H9 (cell line): ENCODE data around the gene HLX. TPM values are rescaled to one million over a fixed set of nuclear protein-coding genes. Genes with fewer than 3 reads are reported as not detected.

Experiments used
- DNase-seq: peaks from one replicate; pipeline ENCODE4 v3.0.0-alpha.2; 2017
- H2AFZ ChIP-seq: one replicate; pipeline ENCODE4 v1.6.1; 2013; ENCODE audit warnings: mild to moderate bottlenecking, low read length, control low read depth, moderate library complexity
- H2AK5ac ChIP-seq: 2 replicates; pipeline ENCODE4 v1.6.1; 2013; ENCODE audit warnings: low read length, control low read depth, mixed read lengths; ENCODE audit not compliant: insufficient read length
- H2BK120ac ChIP-seq: one replicate; pipeline ENCODE4 v1.6.1; 2013; ENCODE audit warnings: low read depth, mild to moderate bottlenecking, low read length, control low read depth, inconsistent platforms; ENCODE audit not compliant: poor library complexity, severe bottlenecking
- H2BK12ac ChIP-seq: 2 replicates; pipeline ENCODE4 v1.6.1; 2013; ENCODE audit warnings: low read length, control low read depth, mixed read lengths, low read depth; ENCODE audit not compliant: insufficient read length
- H2BK15ac ChIP-seq: 2 replicates; pipeline ENCODE4 v1.6.1; 2013; ENCODE audit warnings: low read depth, low read length, control low read depth
- H2BK20ac ChIP-seq: one replicate; pipeline ENCODE4 v1.6.1; 2013; ENCODE audit warnings: low read depth, mild to moderate bottlenecking, low read length, control low read depth, inconsistent platforms; ENCODE audit not compliant: poor library complexity, severe bottlenecking
- H2BK5ac ChIP-seq: 2 replicates; pipeline ENCODE4 v1.6.1; 2013; ENCODE audit warnings: low read length, control low read depth, mixed read lengths; ENCODE audit not compliant: insufficient read length
- H3K14ac ChIP-seq: 2 replicates; pipeline ENCODE4 v1.6.1; 2013; ENCODE audit warnings: low read length, control low read depth; ENCODE audit not compliant: insufficient read depth
- H3K18ac ChIP-seq: 2 replicates; pipeline ENCODE4 v1.6.1; 2013; ENCODE audit warnings: low read depth, mild to moderate bottlenecking, mixed read lengths, low read length, control low read depth; ENCODE audit not compliant: insufficient read length
- H3K23ac ChIP-seq: 2 replicates; pipeline ENCODE4 v1.6.1; 2013; ENCODE audit warnings: low read length, control low read depth, mixed read lengths, low read depth; ENCODE audit not compliant: insufficient read length
- H3K23me2 ChIP-seq: 2 replicates; pipeline ENCODE4 v1.6.1; 2013; ENCODE audit warnings: low read depth, mild to moderate bottlenecking, mixed read lengths, low read length, control low read depth; ENCODE audit not compliant: insufficient read length, poor library complexity, severe bottlenecking
- H3K27ac ChIP-seq: 2 replicates; pipeline ENCODE4 v1.5.1; 2013; ENCODE audit warnings: low read length, control low read depth, mixed read lengths, low read depth; ENCODE audit not compliant: insufficient read length
- H3K27me3 ChIP-seq: 2 replicates; pipeline ENCODE4 v1.6.1; 2013; ENCODE audit warnings: low read length, control low read depth, inconsistent platforms; ENCODE audit not compliant: insufficient read depth
- H3K4ac ChIP-seq: 2 replicates; pipeline ENCODE4 v1.6.1; 2013; ENCODE audit warnings: low read depth, mild to moderate bottlenecking, control low read depth, inconsistent platforms, low read length, moderate library complexity
- H3K4me1 ChIP-seq: 2 replicates; pipeline ENCODE4 v1.6.1; 2013; ENCODE audit warnings: low read length, control low read depth, inconsistent platforms; ENCODE audit not compliant: insufficient read depth
- H3K4me2 ChIP-seq: 2 replicates; pipeline ENCODE4 v1.6.1; 2013; ENCODE audit warnings: low read length, control low read depth, mixed read lengths; ENCODE audit not compliant: insufficient read length, insufficient read depth
- H3K56ac ChIP-seq: 2 replicates; pipeline ENCODE4 v1.6.1; 2013; ENCODE audit warnings: low read depth, mild to moderate bottlenecking, mixed read lengths, low read length, control low read depth; ENCODE audit not compliant: insufficient read length
- H3K79me1 ChIP-seq: 2 replicates; pipeline ENCODE4 v1.6.1; 2013; ENCODE audit warnings: low read depth, mild to moderate bottlenecking, moderate library complexity, low read length, control low read depth, inconsistent platforms; ENCODE audit not compliant: insufficient read depth, poor library complexity, severe bottlenecking
- H3K79me2 ChIP-seq: 2 replicates; pipeline ENCODE4 v1.6.1; 2013; ENCODE audit warnings: low read length, control low read depth, inconsistent platforms; ENCODE audit not compliant: insufficient read depth
- H3K9ac ChIP-seq: 2 replicates; pipeline ENCODE4 v1.6.1; 2013; ENCODE audit warnings: low read length, control low read depth, mixed read lengths; ENCODE audit not compliant: insufficient read length; ENCODE audit errors: extremely low read depth
- H3K9me3 ChIP-seq: one replicate; pipeline ENCODE4 v1.6.1; 2013; ENCODE audit warnings: low read depth, low read length, inconsistent platforms; ENCODE audit not compliant: control insufficient read depth
- H3T11ph ChIP-seq: one replicate; pipeline ENCODE4 v1.6.1; 2013; ENCODE audit warnings: mild to moderate bottlenecking, low read length, control low read depth, inconsistent platforms
- H4K20me1 ChIP-seq: one replicate; pipeline ENCODE4 v1.6.1; 2013; ENCODE audit not compliant: control insufficient read depth, insufficient read length, insufficient read depth
- H4K5ac ChIP-seq: 2 replicates; pipeline ENCODE4 v1.6.1; 2013; ENCODE audit warnings: low read depth, mild to moderate bottlenecking, mixed read lengths, low read length, control low read depth; ENCODE audit not compliant: insufficient read length
- H4K8ac ChIP-seq: replicated peaks from 2 replicates; pipeline ENCODE4 v1.6.1; 2013; ENCODE audit warnings: low read length, control low read depth, mixed read lengths, low read depth; ENCODE audit not compliant: insufficient read length
- H4K91ac ChIP-seq: 2 replicates; pipeline ENCODE4 v1.6.1; 2013; ENCODE audit warnings: low read depth, mild to moderate bottlenecking, moderate library complexity, mixed read lengths, low read length, control low read depth; ENCODE audit not compliant: insufficient read length
- H3K27ac Mint-ChIP-seq, 3 experiments: 2 replicates in 2 of 3; 3 replicates in 1 of 3; pipeline ENCODE4 v1.8.0; 2020 to 2021; ENCODE audit warnings: mixed read lengths in 3 of 3, mild to moderate bottlenecking in 1 of 3, moderate library complexity in 1 of 3
- H3K27me3 Mint-ChIP-seq: 2 replicates; pipeline ENCODE4 v1.8.0; 2021; ENCODE audit warnings: low read depth, mild to moderate bottlenecking, moderate library complexity, mixed read lengths
- H3K36me3 Mint-ChIP-seq, 3 experiments: 2 replicates in 2 of 3; 3 replicates in 1 of 3; pipeline ENCODE4 v1.8.0; 2020 to 2021; ENCODE audit warnings: low read depth in 3 of 3, mixed read lengths in 3 of 3; ENCODE audit not compliant: insufficient read depth in 1 of 3
- H3K4me1 Mint-ChIP-seq, 2 experiments: 2 replicates each; pipeline ENCODE4 v1.8.0; 2020; ENCODE audit warnings: mixed read lengths in 2 of 2
- H3K4me3 Mint-ChIP-seq, 2 experiments: 2 replicates in 1 of 2; 3 replicates in 1 of 2; pipeline ENCODE4 v1.8.0; 2020 to 2021; ENCODE audit warnings: mild to moderate bottlenecking in 2 of 2, mixed read lengths in 2 of 2, moderate library complexity in 1 of 2
- H3K9me3 Mint-ChIP-seq, 2 experiments: 2 replicates in 1 of 2; 3 replicates in 1 of 2; pipeline ENCODE4 v1.8.0; 2020; ENCODE audit warnings: mild to moderate bottlenecking in 2 of 2, mixed read lengths in 2 of 2, moderate library complexity in 1 of 2
- CTCF ChIP-seq: fragments of 200-600 bp; sonication (generic); conservative IDR thresholded peaks from 3 replicates; pipeline ENCODE4 v1.8.0; 2021; ENCODE audit warnings: antibody characterized with exemption, mild to moderate bottlenecking
- WGBS: extraction: QIAGEN DNeasy Blood & Tissue Kit; methylation state at CpG from one replicate; pipeline ENCODE4 v1.1.7; 2013; ENCODE audit warnings: missing lambda C conversion rate, low lambda C conversion rate, mixed read lengths; ENCODE audit not compliant: insufficient read length; ENCODE audit errors: extremely low coverage; 5-methylcytosine and 5-hydroxymethylcytosine counted together
- total RNA-seq: library from RNA; stranded (reverse); gene quantifications from 2 replicates; pipeline ENCODE4 v1.2.1, GENCODE V29; 2021

HLX gene
- total RNA-seq, 1 experiment from 2014 or later: 0.37 TPM

DNA sequence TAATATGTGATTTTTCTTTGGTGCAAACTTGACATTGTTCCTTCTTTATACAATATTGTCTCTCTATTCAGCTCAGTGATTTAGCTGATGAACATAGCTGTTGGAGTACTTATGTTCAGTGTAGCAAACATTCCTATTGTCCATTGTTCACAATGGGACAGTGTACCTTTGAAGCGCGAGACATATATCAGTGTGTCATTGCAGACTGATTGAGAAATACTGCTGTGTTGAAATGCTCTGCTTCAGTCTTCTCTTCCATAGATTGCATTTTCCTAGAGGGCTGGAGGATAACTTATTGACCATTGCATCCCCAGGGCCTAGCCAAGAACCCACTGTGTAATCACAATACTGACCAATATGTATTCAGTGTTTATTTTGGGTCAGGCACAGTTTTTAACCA is 46.5 kb downstream of the HLX start:
- Histone ChIP-seq H4K20me1 (no peaks in the 10 kb centered on the region), H3T11ph (no peak overlapping the region), H3K23ac (no peak overlapping the region), H3K4ac (no peak overlapping the region), H4K8ac (no peak overlapping the region), H3K27me3 (no peaks in the 10 kb centered on the region), H3K56ac (no peak overlapping the region), H2BK120ac (no peak overlapping the region), H3K4me2 (no peak overlapping the region), H2BK15ac (no peak overlapping the region), H2AFZ (no peak overlapping the region), H4K91ac (no peak overlapping the region), H2BK5ac (no peak overlapping the region), H3K4me1 (peaks cover 2% of the 10 kb centered on the region; the same call in 1 of the 2 replicates), H3K79me1 (no peaks in the 10 kb centered on the region), H2AK5ac (no peak overlapping the region), H4K5ac (no peak overlapping the region), H3K79me2 (no peaks in the 10 kb centered on the region), H3K18ac (no peak overlapping the region), H3K27ac (no peak overlapping the region), H3K9me3 (no peaks in the 10 kb centered on the region), H2BK20ac (no peak overlapping the region), H3K14ac (no peak overlapping the region), H2BK12ac (no peak overlapping the region), H3K23me2 (no peaks in the 10 kb centered on the region), H3K9ac (no peak overlapping the region)
- WGBS: no CpG with 5 or more reads among the region's 2 CpGs
- DNase-seq: no peak
- no peaks in the 10 kb centered on the region; a peak in 1 of 7 replicates for H3K36me3 Mint-ChIP-seq
- peaks cover 1% of the 10 kb centered on the region; the same call in 1 of the 2 replicates for H3K27me3 Mint-ChIP-seq
- no peak overlapping the region for H3K27ac Mint-ChIP-seq
- no peak overlapping the region for H3K4me3 Mint-ChIP-seq
- peaks cover 16 to 18% of the 10 kb centered on the region in 2 experiments for H3K4me1 Mint-ChIP-seq
- H3K9me3 Mint-ChIP-seq: no peaks in the 10 kb centered on the region
- TF ChIP-seq CTCF: no peak
